HG02852 (cell line): Measurements from ENCODE around the gene SECISBP2L.

Source experiments
- ATAC-seq: cut with Tn5 transposase; IDR thresholded peaks from one replicate; pipeline ENCODE4 v1.9.1; 2021; ENCODE audit warnings: mild to moderate bottlenecking, moderate library complexity; ENCODE audit not compliant: unreplicated experiment

SECISBP2L gene

DNA sequence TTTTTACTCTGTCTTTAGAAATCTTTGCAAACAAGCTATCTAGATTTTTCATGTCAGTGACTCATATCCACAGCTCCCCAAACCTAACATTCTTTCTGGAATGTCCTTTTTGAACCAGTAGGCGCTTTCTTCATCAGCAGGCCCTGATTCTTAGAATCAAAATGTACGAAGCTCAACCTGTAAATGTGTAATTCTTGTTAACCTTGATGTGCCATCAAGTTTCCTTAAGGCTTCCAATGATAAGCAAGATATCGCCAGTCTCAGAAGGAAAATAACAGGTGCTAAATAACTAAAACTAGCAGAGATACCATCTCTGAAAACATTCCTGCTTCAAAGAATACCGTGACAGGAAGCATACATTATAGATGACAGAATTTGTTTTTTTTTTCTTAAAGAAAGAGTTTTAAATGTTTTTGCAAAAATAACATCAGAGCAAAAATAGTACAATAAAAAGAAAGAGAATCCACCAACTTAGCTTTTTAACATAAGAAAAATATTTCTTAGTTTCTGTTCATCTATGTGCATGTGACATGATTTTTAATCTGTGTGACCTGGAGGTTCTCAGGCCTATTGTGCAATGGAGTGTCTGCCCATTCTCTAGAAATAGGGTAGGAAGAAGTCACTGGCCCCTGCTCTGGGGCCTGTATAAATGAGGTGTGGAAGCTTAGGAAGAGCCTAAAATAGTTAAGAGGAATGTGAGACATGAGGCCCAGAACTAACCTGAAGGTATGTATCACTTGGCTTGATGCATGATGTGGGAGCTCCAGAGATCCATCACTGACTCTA is 14.7 kb upstream of the SECISBP2L start:
- ATAC-seq = no peak

DNA sequence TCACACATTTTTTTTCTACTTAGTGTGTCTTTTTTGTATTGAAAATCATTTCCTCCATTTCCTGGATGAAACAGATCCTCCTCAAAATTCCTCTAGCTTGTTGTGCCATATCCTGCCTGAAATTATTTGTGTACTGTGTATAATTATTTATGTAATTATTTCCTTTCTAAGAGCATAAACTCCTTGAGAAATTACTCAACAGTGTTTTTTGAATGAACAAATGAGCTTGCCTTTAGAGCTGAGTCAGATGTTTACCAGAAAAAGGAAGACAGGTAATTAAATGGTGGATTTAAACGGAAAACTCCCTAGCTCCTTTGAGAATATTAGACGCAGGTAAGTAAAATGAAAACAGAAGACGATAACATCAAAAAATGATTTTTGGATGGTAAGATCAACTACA is 13.2 kb upstream of the SECISBP2L start:
- no peak for ATAC-seq

DNA sequence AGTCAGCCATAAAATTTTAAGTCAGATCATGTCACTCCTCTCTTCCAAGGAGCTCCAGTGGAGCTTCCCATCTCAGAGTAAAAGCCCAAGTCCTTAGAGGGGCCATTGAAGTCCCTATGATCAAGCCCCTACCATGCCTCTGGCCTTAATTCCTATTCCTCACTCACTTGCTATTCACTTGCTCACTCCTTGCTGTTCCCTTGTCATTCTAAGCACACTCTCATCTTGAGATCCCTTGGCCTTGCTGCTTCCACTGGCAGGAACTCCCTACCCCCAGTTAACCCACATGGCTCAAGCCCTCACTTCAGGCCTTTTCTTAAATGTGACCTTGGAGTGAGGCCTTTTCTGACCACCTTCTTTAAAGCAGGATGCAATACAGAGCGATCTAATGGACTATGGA is 12.3 kb upstream of the SECISBP2L start:
- ATAC-seq = no peak

- ATAC-seq = no peak
These were observed 9.4 kb upstream of the SECISBP2L start for GRCh38 chr15:49055630-49056029.

DNA sequence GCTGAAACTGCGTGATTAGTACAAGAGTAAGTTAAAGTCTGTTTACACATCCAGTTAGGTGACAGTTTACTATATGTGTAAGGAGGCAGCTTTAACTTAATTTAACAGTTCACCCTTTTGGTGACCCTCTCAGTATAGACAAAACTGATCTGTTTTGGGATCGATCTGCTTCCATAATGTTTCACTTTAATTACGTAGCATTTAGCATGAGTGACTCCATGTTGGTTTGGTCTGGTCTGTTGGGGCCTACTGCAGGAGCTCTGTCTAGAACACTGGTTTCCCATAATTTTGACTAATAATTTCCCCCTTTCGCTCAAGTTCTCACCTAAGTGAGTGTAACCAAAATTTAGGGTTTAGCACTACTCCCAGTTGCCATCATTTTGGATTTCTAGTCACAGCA is 6.4 kb upstream of the SECISBP2L start:
- no peak for ATAC-seq

GRCh38 chr15:49047456-49047855 is 1.2 kb upstream of the SECISBP2L start:
- no peak for ATAC-seq

GRCh38 chr15:49045751-49046219 is 461 bp downstream of the SECISBP2L start:
- ATAC-seq = peak; percentile 47

GRCh38 chr15:49044766-49045606 is 1.3 kb downstream of the SECISBP2L start:
- peak; percentile 1 for ATAC-seq

- no peak for ATAC-seq
These were observed 2.2 kb downstream of the SECISBP2L start for GRCh38 chr15:49044002-49044401.

DNA sequence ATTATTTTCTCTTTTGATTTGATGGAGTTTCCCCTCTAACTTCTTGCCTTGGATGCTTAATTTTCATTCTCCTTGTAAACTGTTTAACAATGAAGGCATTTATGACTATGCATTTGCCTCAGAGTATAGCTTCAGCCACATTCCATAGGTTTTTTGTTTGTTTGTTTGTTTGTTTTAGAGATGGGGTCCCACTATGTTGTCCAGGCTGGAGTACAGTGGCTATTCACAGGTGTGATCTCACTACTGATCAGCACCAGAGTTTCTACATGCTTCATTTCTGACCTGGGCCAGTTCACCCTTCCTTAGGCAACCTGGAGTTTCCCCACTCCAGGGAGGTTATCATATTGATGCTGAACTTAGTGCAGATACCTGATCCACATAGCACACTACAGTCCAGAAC is 4.1 kb downstream of the SECISBP2L start:
- ATAC-seq = no peak

DNA sequence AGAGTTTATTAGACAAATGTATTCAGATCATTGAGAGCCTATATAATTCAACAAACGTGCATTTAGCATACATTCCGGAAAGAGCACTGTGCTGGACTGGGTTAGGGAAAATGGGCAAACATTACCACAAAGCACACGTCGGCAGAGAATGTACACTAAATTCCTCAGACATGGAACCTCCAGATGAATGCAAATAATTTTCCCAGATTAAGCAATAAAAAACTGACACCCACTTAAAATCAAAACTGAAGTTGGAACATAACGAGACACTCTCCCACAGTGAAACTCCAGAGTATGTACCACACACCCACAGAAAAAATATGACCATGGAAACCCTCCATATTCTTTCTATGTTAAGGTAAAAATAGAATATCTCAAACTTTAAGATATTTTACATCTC is 4.8 kb downstream of the SECISBP2L start:
- no peak for ATAC-seq

GRCh38 chr15:49040151-49040550 is 6.1 kb downstream of the SECISBP2L start:
- no peak for ATAC-seq

GRCh38 chr15:49038382-49038781 is 7.9 kb downstream of the SECISBP2L start:
- no peak for ATAC-seq

GRCh38 chr15:49037546-49037940 is 8.7 kb downstream of the SECISBP2L start:
- no peak for ATAC-seq

DNA sequence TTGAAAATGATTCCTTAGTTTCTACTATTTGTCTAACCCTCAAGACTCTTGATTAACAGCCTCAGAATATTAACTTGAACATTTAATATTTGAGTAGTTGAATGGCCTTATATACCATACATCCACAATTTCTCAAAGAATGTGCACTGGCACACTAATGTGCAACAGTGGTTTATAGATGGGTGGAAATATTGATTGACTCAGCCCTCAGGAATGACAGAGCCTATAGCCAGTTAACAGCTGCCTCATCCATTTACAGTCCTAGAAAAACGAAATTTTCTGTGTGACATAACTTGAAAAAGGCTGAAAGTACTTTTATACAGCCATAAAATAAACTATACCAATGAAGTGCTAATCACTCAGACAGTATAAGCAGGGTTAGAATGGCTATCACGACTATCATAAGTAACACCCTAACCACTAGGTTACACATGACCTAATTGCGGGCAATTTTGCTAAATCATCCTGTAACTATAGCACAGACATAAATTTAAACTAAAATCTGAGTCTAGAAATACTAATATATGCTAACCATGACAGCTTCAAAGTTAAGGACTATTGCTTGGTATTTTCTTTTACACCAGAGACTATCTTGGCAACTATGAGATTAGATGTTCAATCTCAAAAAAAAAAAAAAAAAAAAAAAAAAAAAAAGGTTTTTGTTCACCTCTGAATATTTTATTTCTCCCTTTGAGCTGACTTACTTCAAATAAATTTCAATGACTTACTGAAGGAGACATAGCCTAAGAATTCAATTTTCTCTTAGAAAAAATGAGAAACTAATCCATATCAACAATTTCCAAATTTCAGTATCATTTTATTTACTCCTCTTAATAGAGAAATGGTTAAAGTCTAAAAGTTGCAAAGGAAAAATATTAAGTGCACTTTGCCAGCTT is 9.3 kb downstream of the SECISBP2L start:
- ATAC-seq = no peak

- ATAC-seq = no peak
These were observed 10.4 kb downstream of the SECISBP2L start for GRCh38 chr15:49035825-49036224.

- no peak for ATAC-seq
These were observed 13.6 kb downstream of the SECISBP2L start for GRCh38 chr15:49032601-49033145.

DNA sequence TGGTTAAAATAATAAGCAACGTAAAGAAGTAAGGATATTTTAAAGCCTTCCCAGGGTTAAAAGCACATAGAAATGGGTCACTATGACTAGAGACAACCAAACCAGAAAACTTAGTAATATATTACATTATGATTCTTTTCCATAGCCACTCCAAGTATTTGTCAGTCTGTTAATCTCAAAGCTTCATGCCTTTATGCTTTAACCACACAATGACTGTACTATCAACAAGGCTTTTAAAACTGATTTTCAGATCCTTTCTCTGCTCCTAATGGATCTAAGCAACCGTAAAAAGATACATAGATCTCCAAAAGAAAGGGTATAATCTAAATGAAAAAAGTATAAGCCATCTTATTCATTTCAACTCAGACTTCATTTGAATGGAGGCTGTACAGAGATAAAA is 14.4 kb downstream of the SECISBP2L start:
- no peak for ATAC-seq

GRCh38 chr15:49026700-49027099 is 19.5 kb downstream of the SECISBP2L start:
- ATAC-seq = no peak

GRCh38 chr15:49024840-49025239 is 21.4 kb downstream of the SECISBP2L start:
- ATAC-seq = peak; percentile 78

- ATAC-seq = peak; percentile 81
These were observed 22.9 kb downstream of the SECISBP2L start for GRCh38 chr15:49023354-49023753.
